Neuronal stem cell (in vitro differentiated cells): Measurements from ENCODE around the gene ATP2C2.

Experiments
- DNase-seq: peaks from one replicate; pipeline ENCODE4 v3.0.0-alpha.2; 2013; ENCODE audit warnings: low spot score
- H2AFZ ChIP-seq: one replicate; pipeline ENCODE4 v1.6.1; 2013; ENCODE audit warnings: mild to moderate bottlenecking, low read length, inconsistent platforms
- H2AK5ac ChIP-seq: 2 replicates; pipeline ENCODE4 v1.6.1; 2013; ENCODE audit warnings: low read depth, mild to moderate bottlenecking, inconsistent platforms, low read length, moderate library complexity, mixed read lengths
- H2BK120ac ChIP-seq: 2 replicates; pipeline ENCODE4 v1.6.1; 2013; ENCODE audit warnings: low read depth, mild to moderate bottlenecking, inconsistent platforms, low read length, moderate library complexity, mixed read lengths
- H2BK12ac ChIP-seq: one replicate; pipeline ENCODE4 v1.6.1; 2013; ENCODE audit warnings: low read length, inconsistent platforms
- H2BK15ac ChIP-seq: 2 replicates; pipeline ENCODE4 v1.6.1; 2013; ENCODE audit warnings: mild to moderate bottlenecking, low read length, inconsistent platforms, mixed read lengths
- H2BK5ac ChIP-seq: one replicate; pipeline ENCODE4 v1.6.1; 2013; ENCODE audit warnings: inconsistent platforms, mild to moderate bottlenecking, low read length, moderate library complexity
- H3K14ac ChIP-seq: one replicate; pipeline ENCODE4 v1.6.1; 2013; ENCODE audit warnings: low read length, inconsistent platforms
- H3K18ac ChIP-seq: 2 replicates; pipeline ENCODE4 v1.6.1; 2013; ENCODE audit warnings: low read length, inconsistent platforms
- H3K23ac ChIP-seq: 2 replicates; pipeline ENCODE4 v1.6.1; 2013; ENCODE audit warnings: low read depth, mild to moderate bottlenecking, mixed read lengths, low read length, inconsistent platforms; ENCODE audit not compliant: poor library complexity
- H3K27ac ChIP-seq: replicated peaks from 3 replicates; pipeline ENCODE4 v1.5.1; 2013; ENCODE audit warnings: low read length, inconsistent platforms
- H3K27me3 ChIP-seq, 3 experiments: 2 replicates each; pipeline ENCODE4 v1.6.1; 2013; ENCODE audit warnings: low read length in 3 of 3, mild to moderate bottlenecking in 2 of 3, inconsistent platforms in 1 of 3, low read depth in 1 of 3, mixed read lengths in 1 of 3, moderate library complexity in 1 of 3; ENCODE audit not compliant: control insufficient read depth in 3 of 3, insufficient read depth in 3 of 3
- H3K36me3 ChIP-seq, 2 donors: replicated peaks in 1 of 2; 2 replicates each; pipeline ENCODE4 v1.6.1; 2013; ENCODE audit warnings: low read length in 2 of 2; ENCODE audit not compliant: control insufficient read depth in 2 of 2, insufficient read depth in 2 of 2
- H3K4ac ChIP-seq: 2 replicates; pipeline ENCODE4 v1.6.1; 2013; ENCODE audit warnings: inconsistent platforms, mild to moderate bottlenecking, low read length, moderate library complexity
- H3K4me1 ChIP-seq, 2 donors: 1 replicate in 1 of 2; 2 replicates in 1 of 2; pipeline ENCODE4 v1.6.1; 2013; ENCODE audit warnings: low read length in 2 of 2, low read depth in 1 of 2; ENCODE audit not compliant: control insufficient read depth in 2 of 2, insufficient read depth in 1 of 2
- H3K4me2 ChIP-seq: one replicate; pipeline ENCODE4 v1.6.1; 2013; ENCODE audit warnings: mild to moderate bottlenecking, low read length, inconsistent platforms; ENCODE audit not compliant: insufficient read depth, poor library complexity, severe bottlenecking
- H3K4me3 ChIP-seq, 2 donors: 2 replicates each; pipeline ENCODE4 v1.5.1; 2013; ENCODE audit warnings: low read length in 2 of 2, mild to moderate bottlenecking in 2 of 2, inconsistent platforms in 1 of 2, moderate library complexity in 1 of 2
- H3K79me1 ChIP-seq: one replicate; pipeline ENCODE4 v1.6.1; 2013; ENCODE audit warnings: low read depth, mild to moderate bottlenecking, inconsistent platforms, low read length, moderate library complexity
- H3K9ac ChIP-seq: one replicate; pipeline ENCODE4 v1.6.1; 2013; ENCODE audit warnings: mild to moderate bottlenecking, low read depth, low read length, inconsistent platforms; ENCODE audit not compliant: poor library complexity
- H3K9me3 ChIP-seq, 2 donors: replicated peaks in 1 of 2; 2 replicates each; pipeline versions ENCODE3 to v1.6.1; 2013; ENCODE audit warnings: low read length in 2 of 2, mild to moderate bottlenecking in 2 of 2, inconsistent platforms in 1 of 2, low read depth in 1 of 2, mixed read lengths in 1 of 2, moderate library complexity in 1 of 2; ENCODE audit not compliant: control insufficient read depth in 2 of 2, insufficient read depth in 1 of 2
- H4K8ac ChIP-seq: one replicate; pipeline ENCODE4 v1.6.1; 2013; ENCODE audit warnings: low read depth, mild to moderate bottlenecking, inconsistent platforms, low read length, moderate library complexity
- H4K91ac ChIP-seq: one replicate; pipeline ENCODE4 v1.6.1; 2013; ENCODE audit warnings: low read length, low read depth, mild to moderate bottlenecking, inconsistent platforms; ENCODE audit not compliant: poor library complexity
- WGBS, 2 donors: extraction: QIAGEN DNeasy Blood & Tissue Kit; methylation state at CpG; one replicate each; pipeline ENCODE4 v1.1.7; 2013; ENCODE audit warnings: missing lambda C conversion rate in 2 of 2, mixed read lengths in 1 of 2; ENCODE audit not compliant: insufficient read length in 2 of 2, insufficient replicate concordance in 1 of 2; ENCODE audit errors: extremely low coverage in 2 of 2; 5-methylcytosine and 5-hydroxymethylcytosine counted together

The ATP2C2 gene

GRCh38 chr16:84348386-84348888 lies 19.9 kb upstream of the ATP2C2 start:
- Histone ChIP-seq H4K91ac (no peak overlapping the region), H2BK5ac (no peak overlapping the region), H2BK12ac (no peak overlapping the region), H3K9me3 (no peaks in the 10 kb centered on the region), H4K8ac (no peak overlapping the region), H3K23ac (no peak overlapping the region), H3K36me3 (no peaks in the 10 kb centered on the region), H2AFZ (no peak overlapping the region), H2AK5ac (no peak overlapping the region), H3K4ac (no peak overlapping the region), H3K4me3 (no peak overlapping the region), H3K27me3 (peaks cover 0 to 13% (median 0%) of the 10 kb centered on the region in 3 experiments), H3K79me1 (no peaks in the 10 kb centered on the region), H2BK15ac (no peak overlapping the region), H3K4me2 (no peak overlapping the region), H3K27ac (no peak overlapping the region), H3K4me1 (peaks cover 3 to 9% of the 10 kb centered on the region in 2 donors), H3K14ac (no peak overlapping the region), H3K18ac (no peak overlapping the region), H2BK120ac (no peak overlapping the region), H3K9ac (no peak overlapping the region)
- DNase-seq, result no peak
- WGBS, 2 donors, result no CpG with 5 or more reads among the region's 6 CpGs

- no peak overlapping the region for H2BK15ac ChIP-seq
- no peak overlapping the region for H3K4me2 ChIP-seq
- no peak overlapping the region for H4K8ac ChIP-seq
- no peak overlapping the region for H2BK5ac ChIP-seq
- no CpG with 5 or more reads among the region's 11 CpGs for WGBS, 2 donors
- peaks cover 0 to 4% (median 0%) of the 10 kb centered on the region in 3 experiments for H3K27me3 ChIP-seq
- peak overlapping the region; percentile 83 for H3K18ac ChIP-seq
- no peak overlapping the region for H2BK120ac ChIP-seq
- H3K36me3 ChIP-seq, result no peaks in the 10 kb centered on the region
- H4K91ac ChIP-seq, result no peak overlapping the region
- no peak overlapping the region for H2BK12ac ChIP-seq
- H3K9me3 ChIP-seq, result no peaks in the 10 kb centered on the region
- peak overlapping the region; percentile 46 for H3K27ac ChIP-seq
- no peak overlapping the region for H3K4me3 ChIP-seq
- no peak overlapping the region for H3K23ac ChIP-seq
- H3K14ac ChIP-seq, result no peak overlapping the region
- no peak overlapping the region for H3K9ac ChIP-seq
- H2AFZ ChIP-seq, result no peak overlapping the region
- no peaks in the 10 kb centered on the region for H3K79me1 ChIP-seq
- no peak overlapping the region for H2AK5ac ChIP-seq
- no peak for DNase-seq
- H3K4ac ChIP-seq, result no peak overlapping the region
- H3K4me1 ChIP-seq, result peaks cover 3 to 9% of the 10 kb centered on the region in 2 donors
Measured at GRCh38 chr16:84349862-84350684, 18.3 kb upstream of the ATP2C2 start.

- Histone ChIP-seq H3K14ac (no peak overlapping the region), H2BK15ac (peak overlapping the region; percentile 82), H4K8ac (no peak overlapping the region), H3K27ac (peak overlapping the region; percentile 46), H4K91ac (no peak overlapping the region), H3K9me3 (no peaks in the 10 kb centered on the region), H3K4me1 (peaks cover 3 to 9% of the 10 kb centered on the region in 2 donors), H3K9ac (no peak overlapping the region), H2AK5ac (peak overlapping the region; percentile 76), H2BK120ac (peak overlapping the region; percentile 65), H3K36me3 (no peaks in the 10 kb centered on the region), H2AFZ (no peak overlapping the region), H3K4me3 (no peak overlapping the region), H3K23ac (no peak overlapping the region), H3K79me1 (no peaks in the 10 kb centered on the region), H3K4me2 (no peak overlapping the region), H3K27me3 (no peaks in the 10 kb centered on the region), H2BK5ac (no peak overlapping the region), H3K4ac (no peak overlapping the region), H3K18ac (peak overlapping the region; percentile 83), H2BK12ac (no peak overlapping the region)
- no CpG with 5 or more reads among the region's 16 CpGs for WGBS, 2 donors
- DNase-seq, result no peak
Measured at GRCh38 chr16:84350685-84351400, 17.5 kb upstream of the ATP2C2 start.

GRCh38 chr16:84351630-84352029 lies 16.7 kb upstream of the ATP2C2 start:
- Histone ChIP-seq H4K8ac (no peak overlapping the region), H2AK5ac (peak overlapping the region; percentile 19), H3K4ac (no peak overlapping the region), H3K4me2 (no peak overlapping the region), H3K79me1 (no peaks in the 10 kb centered on the region), H3K27ac (no peak overlapping the region), H3K9ac (no peak overlapping the region), H2AFZ (no peak overlapping the region), H3K27me3 (no peaks in the 10 kb centered on the region), H3K4me1 (peaks cover 10 to 17% of the 10 kb centered on the region in 2 donors), H2BK5ac (no peak overlapping the region), H3K14ac (no peak overlapping the region), H3K18ac (no peak overlapping the region), H2BK12ac (no peak overlapping the region), H3K23ac (no peak overlapping the region), H2BK15ac (no peak overlapping the region), H3K9me3 (no peaks in the 10 kb centered on the region), H2BK120ac (no peak overlapping the region), H4K91ac (no peak overlapping the region), H3K36me3 (no peaks in the 10 kb centered on the region), H3K4me3 (no peak overlapping the region)
- no peak for DNase-seq
- WGBS, 2 donors, result no CpG with 5 or more reads among the region's 8 CpGs
